ENCODE measurements around the gene DKKL1.
"Not testable (repeated sequence)": the region's sequence is repeated elsewhere in the genome, so short reads cannot be mapped to it uniquely, and the experiment has no call there.

DKKL1 gene

GRCh38 chr19:49331616-49332055 is 32.0 kb upstream of the DKKL1 start:
- peaks cover 5% of the 10 kb centered on the region for H3K27me3 ChIP-seq (ENCODE audit: control insufficient read depth, insufficient read depth, low read length)
- no peak overlapping the region for H3K4me3 ChIP-seq (ENCODE audit: low read depth, low read length)
- no peaks in the 10 kb centered on the region for H3K9me3 ChIP-seq (ENCODE audit: control insufficient read depth, insufficient read depth, low read length)
- no peaks in the 10 kb centered on the region for H3K4me1 ChIP-seq (ENCODE audit: control insufficient read depth, insufficient read depth, low read length)
- H3K9ac ChIP-seq (ENCODE audit: low read depth, low read length), result no peak overlapping the region
- no peak overlapping the region for H3K27ac ChIP-seq (ENCODE audit: low read depth, low read length)
- H3K36me3 ChIP-seq (ENCODE audit: control insufficient read depth, insufficient read depth, low read length), result no peaks in the 10 kb centered on the region

GRCh38 chr19:49332691-49333417 is 30.8 kb upstream of the DKKL1 start:
- not testable (repeated sequence) for H3K4me1 ChIP-seq (ENCODE audit: control insufficient read depth, insufficient read depth, low read length); H3K27ac ChIP-seq (ENCODE audit: low read depth, low read length); H3K4me3 ChIP-seq (ENCODE audit: low read depth, low read length); H3K9me3 ChIP-seq (ENCODE audit: control insufficient read depth, insufficient read depth, low read length); H3K9ac ChIP-seq (ENCODE audit: low read depth, low read length); H3K36me3 ChIP-seq (ENCODE audit: control insufficient read depth, insufficient read depth, low read length)
- H3K27me3 ChIP-seq (ENCODE audit: control insufficient read depth, insufficient read depth, low read length), result peaks cover 15% of the 10 kb centered on the region

GRCh38 chr19:49333418-49333805 is 30.3 kb upstream of the DKKL1 start:
- no peaks in the 10 kb centered on the region for H3K9me3 ChIP-seq (ENCODE audit: control insufficient read depth, insufficient read depth, low read length)
- no peaks in the 10 kb centered on the region for H3K36me3 ChIP-seq (ENCODE audit: control insufficient read depth, insufficient read depth, low read length)
- H3K27me3 ChIP-seq (ENCODE audit: control insufficient read depth, insufficient read depth, low read length), result peaks cover 20% of the 10 kb centered on the region
- H3K4me3 ChIP-seq (ENCODE audit: low read depth, low read length), result no peak overlapping the region
- 0 out of 2 replicates have a peak, but pooled peaks cover 1% of the 10 kb centered on the region for H3K4me1 ChIP-seq (ENCODE audit: control insufficient read depth, insufficient read depth, low read length)
- H3K9ac ChIP-seq (ENCODE audit: low read depth, low read length), result no peak overlapping the region
- H3K27ac ChIP-seq (ENCODE audit: low read depth, low read length), result no peak overlapping the region

- Histone ChIP-seq H3K9me3 (ENCODE audit: control insufficient read depth, insufficient read depth, low read length) (no peaks in the 10 kb centered on the region), H3K36me3 (ENCODE audit: control insufficient read depth, insufficient read depth, low read length) (no peaks in the 10 kb centered on the region), H3K4me3 (ENCODE audit: low read depth, low read length) (no peak overlapping the region), H3K9ac (ENCODE audit: low read depth, low read length) (no peak overlapping the region), H3K27me3 (ENCODE audit: control insufficient read depth, insufficient read depth, low read length) (peaks cover 22% of the 10 kb centered on the region), H3K27ac (ENCODE audit: low read depth, low read length) (no peak overlapping the region), H3K4me1 (ENCODE audit: control insufficient read depth, insufficient read depth, low read length) (0 out of 2 replicates have a peak, but pooled peaks cover 4% of the 10 kb centered on the region)
Measured at GRCh38 chr19:49333811-49334288, 29.8 kb upstream of the DKKL1 start.

GRCh38 chr19:49335071-49335783 is 28.4 kb upstream of the DKKL1 start, which contains the start of gene CD37:
TSS of gene CD37 (plus strand) at chr19:49335406. CDS start at chr19:49335541, 135 bp downstream.
- H3K4me1 ChIP-seq (ENCODE audit: control insufficient read depth, insufficient read depth, low read length), result peaks cover 7% of the 10 kb centered on the region; the same call in 1 of the 2 replicates

GRCh38 chr19:49335784-49336481 is 27.7 kb upstream of the DKKL1 start:
- no peaks in the 10 kb centered on the region for H3K9me3 ChIP-seq (ENCODE audit: control insufficient read depth, insufficient read depth, low read length)
- H3K27ac ChIP-seq (ENCODE audit: low read depth, low read length), result no peak overlapping the region
- peaks cover 9% of the 10 kb centered on the region; the same call in 1 of the 2 replicates for H3K4me1 ChIP-seq (ENCODE audit: control insufficient read depth, insufficient read depth, low read length)
- H3K27me3 ChIP-seq (ENCODE audit: control insufficient read depth, insufficient read depth, low read length), result peaks cover 22% of the 10 kb centered on the region
- no peak overlapping the region for H3K9ac ChIP-seq (ENCODE audit: low read depth, low read length)
- H3K36me3 ChIP-seq (ENCODE audit: control insufficient read depth, insufficient read depth, low read length), result peaks cover 2% of the 10 kb centered on the region
- H3K4me3 ChIP-seq (ENCODE audit: low read depth, low read length), result no peak overlapping the region

More at GRCh38 chr19:49335071-49335783, 28.4 kb upstream of the DKKL1 start, which contains the start of gene CD37:
- no peaks in the 10 kb centered on the region for H3K36me3 ChIP-seq (ENCODE audit: control insufficient read depth, insufficient read depth, low read length)
- H3K9ac ChIP-seq (ENCODE audit: low read depth, low read length), result no peak within 1 kb of the TSS
- no peaks in the 10 kb centered on the region for H3K9me3 ChIP-seq (ENCODE audit: control insufficient read depth, insufficient read depth, low read length)
- H3K27ac ChIP-seq (ENCODE audit: low read depth, low read length), result no peak within 1 kb of the TSS
- no peak within 1 kb of the TSS for H3K4me3 ChIP-seq (ENCODE audit: low read depth, low read length)
- H3K27me3 ChIP-seq (ENCODE audit: control insufficient read depth, insufficient read depth, low read length), result peaks cover 22% of the 10 kb centered on the region

GRCh38 chr19:49336482-49337266 is 27.0 kb upstream of the DKKL1 start:
- Histone ChIP-seq H3K27me3 (ENCODE audit: control insufficient read depth, insufficient read depth, low read length) (peaks cover 22% of the 10 kb centered on the region), H3K9me3 (ENCODE audit: control insufficient read depth, insufficient read depth, low read length) (no peaks in the 10 kb centered on the region), H3K9ac (ENCODE audit: low read depth, low read length) (no peak overlapping the region), H3K27ac (ENCODE audit: low read depth, low read length) (no peak overlapping the region), H3K4me1 (ENCODE audit: control insufficient read depth, insufficient read depth, low read length) (peaks cover 9% of the 10 kb centered on the region; the same call in 1 of the 2 replicates), H3K36me3 (ENCODE audit: control insufficient read depth, insufficient read depth, low read length) (peaks cover 10% of the 10 kb centered on the region), H3K4me3 (ENCODE audit: low read depth, low read length) (no peak overlapping the region)

- Histone ChIP-seq H3K9me3 (ENCODE audit: control insufficient read depth, insufficient read depth, low read length) (no peaks in the 10 kb centered on the region), H3K36me3 (ENCODE audit: control insufficient read depth, insufficient read depth, low read length) (peaks cover 16% of the 10 kb centered on the region), H3K27ac (ENCODE audit: low read depth, low read length) (no peak overlapping the region), H3K4me3 (ENCODE audit: low read depth, low read length) (peak overlapping the region; percentile 61; the same call in 1 of the 2 replicates), H3K9ac (ENCODE audit: low read depth, low read length) (no peak overlapping the region), H3K4me1 (ENCODE audit: control insufficient read depth, insufficient read depth, low read length) (peaks cover 9% of the 10 kb centered on the region; the same call in 1 of the 2 replicates), H3K27me3 (ENCODE audit: control insufficient read depth, insufficient read depth, low read length) (peaks cover 22% of the 10 kb centered on the region)
Measured at GRCh38 chr19:49337267-49338022, 26.2 kb upstream of the DKKL1 start.

GRCh38 chr19:49338023-49338677 is 25.5 kb upstream of the DKKL1 start:
- H3K9ac ChIP-seq (ENCODE audit: low read depth, low read length), result no peak overlapping the region
- H3K4me3 ChIP-seq (ENCODE audit: low read depth, low read length), result peak overlapping the region; percentile 61
- H3K27me3 ChIP-seq (ENCODE audit: control insufficient read depth, insufficient read depth, low read length), result peaks cover 22% of the 10 kb centered on the region
- no peaks in the 10 kb centered on the region for H3K9me3 ChIP-seq (ENCODE audit: control insufficient read depth, insufficient read depth, low read length)
- H3K4me1 ChIP-seq (ENCODE audit: control insufficient read depth, insufficient read depth, low read length), result peaks cover 9% of the 10 kb centered on the region; the same call in 1 of the 2 replicates
- peaks cover 23% of the 10 kb centered on the region for H3K36me3 ChIP-seq (ENCODE audit: control insufficient read depth, insufficient read depth, low read length)
- no peak overlapping the region for H3K27ac ChIP-seq (ENCODE audit: low read depth, low read length)
